H1 (cell line): ENCODE results near the gene FLNA. TPM values are rescaled to one million over a fixed set of nuclear protein-coding genes. Genes with fewer than 3 reads are reported as not detected.

Experiments
- ATF2 ChIP-seq: IDR thresholded peaks from 2 replicates; pipeline ENCODE4 v1.6.1; 2012; ENCODE audit warnings: low read length, inconsistent platforms
- CEBPB ChIP-seq: IDR thresholded peaks from 2 replicates; pipeline ENCODE4 v1.6.1; 2012; ENCODE audit warnings: low read depth, low read length
- KDM5A ChIP-seq: fragments of 200-600 bp; IDR thresholded peaks from 2 replicates; pipeline ENCODE4 v1.7.1; 2012; ENCODE audit warnings: mild to moderate bottlenecking, low read length, inconsistent platforms, mixed read lengths
- SP2 ChIP-seq: IDR thresholded peaks from 2 replicates; pipeline ENCODE4 v1.6.1; 2012; ENCODE audit warnings: mild to moderate bottlenecking, low read length, inconsistent platforms
- SUZ12 ChIP-seq: fragments of 200-600 bp; sonication (generic); IDR thresholded peaks from 2 replicates; pipeline ENCODE4 v1.6.1; 2012; ENCODE audit warnings: mild to moderate bottlenecking, inconsistent platforms, low read length, moderate library complexity, mixed read lengths
- polyA plus RNA-seq, 7 experiments: library from polyadenylated mRNA; depleted of rRNA in 3 of 7; stranded (reverse) in 5 of 7; unstranded in 2 of 7; fragments of >200 nt in 5 of 7; fragments of 200-250 nt in 2 of 7; gene quantifications; 1 replicate in 5 of 7; 2 replicates in 1 of 7; 4 replicates in 1 of 7; pipeline versions ENCODE4 v1.2.1 to v1.2.3, GENCODE V29; 2011 to 2013; ENCODE audit warnings: missing spikeins in 2 of 7, mixed read lengths in 2 of 7
- total RNA-seq: library from RNA; stranded (reverse); fragmentation: NEBNext Ultra II Directional; extraction: Animal tissue kit (Norgen Biotek cat#: 25700); gene quantifications from 2 replicates; pipeline ENCODE4 v1.2.1, GENCODE V29; 2021

FLNA gene
- total and polyA plus RNA-seq, 2 of the 8 experiments (the other 6 are each of a cell fraction or from before 2014, with no cell fraction given): 315 to 925 TPM

DNA sequence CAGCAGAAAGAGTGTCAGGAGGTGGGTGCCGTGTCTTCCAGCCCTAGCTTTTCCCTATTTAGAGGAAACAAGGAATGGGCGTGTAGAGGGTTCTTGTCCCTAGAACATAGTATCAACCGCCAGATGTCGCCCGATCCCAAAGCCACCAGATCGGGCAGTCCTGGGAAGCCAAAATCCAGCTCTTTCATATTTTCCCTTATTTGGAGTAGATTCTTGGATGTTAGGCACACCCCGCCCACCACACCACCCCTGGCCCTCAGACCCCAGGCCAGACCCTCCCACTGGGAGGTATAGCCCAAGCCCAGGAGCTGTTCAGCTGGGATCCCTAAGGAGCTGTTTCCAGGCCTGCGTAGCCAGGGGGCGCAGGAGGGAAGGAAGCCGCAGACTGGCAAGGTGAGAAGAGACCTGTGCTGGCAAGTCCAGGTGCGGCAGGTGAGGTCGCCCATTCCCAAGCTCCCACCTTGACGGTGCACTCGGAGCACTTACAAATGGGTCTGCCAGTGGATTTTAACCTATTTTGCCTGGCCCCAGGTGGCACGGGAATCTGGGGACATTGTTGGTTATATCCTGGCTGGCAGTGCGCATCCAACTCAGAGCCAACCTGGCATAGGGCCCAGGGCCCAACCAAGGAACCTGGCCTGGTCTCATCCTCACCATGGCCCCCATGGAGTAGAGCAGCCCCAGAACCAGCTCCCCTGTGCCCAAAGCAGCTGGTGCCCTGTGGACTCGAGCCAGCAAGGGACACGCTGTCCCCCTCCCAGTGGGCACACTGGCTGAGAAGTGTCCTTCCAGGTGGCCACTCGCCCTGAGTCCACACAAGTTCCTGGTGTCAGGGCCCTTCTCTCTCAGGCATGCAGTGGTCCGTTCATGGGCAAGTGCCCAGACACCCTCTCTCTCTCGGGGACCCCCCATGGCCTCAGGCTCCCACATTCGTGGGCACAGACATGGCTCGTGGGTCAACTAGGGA lies 811 bp downstream of the FLNA start (continued):
- no peak for TF ChIP-seq ATF2
- no peak for TF ChIP-seq CEBPB
- no peak for TF ChIP-seq KDM5A
- TF ChIP-seq SP2: no peak
- TF ChIP-seq SUZ12: no peak
